ENCODE measurements around the gene PLXNC1.

Gene PLXNC1

GRCh38 chr12:94207849-94208621, 59.7 kb downstream of the PLXNC1 start:
- no peak for DNase-seq

- no peak for DNase-seq
Observed at GRCh38 chr12:94208622-94208966, 60.2 kb downstream of the PLXNC1 start.

- no peak for DNase-seq
Observed at GRCh38 chr12:94209240-94209639, 60.9 kb downstream of the PLXNC1 start.

GRCh38 chr12:94211021-94211420, 62.6 kb downstream of the PLXNC1 start:
- DNase-seq = no peak

GRCh38 chr12:94218233-94218632, 69.9 kb downstream of the PLXNC1 start:
- no peak for DNase-seq

GRCh38 chr12:94219622-94220302, 71.4 kb downstream of the PLXNC1 start:
- DNase-seq = no peak

- no peak for DNase-seq
Observed at GRCh38 chr12:94220804-94221203, 72.4 kb downstream of the PLXNC1 start.

- no peak for DNase-seq
Observed at GRCh38 chr12:94222351-94223084, 74.1 kb downstream of the PLXNC1 start.

- no peak for DNase-seq
Observed at GRCh38 chr12:94223842-94224241, 75.5 kb downstream of the PLXNC1 start.

GRCh38 chr12:94225506-94225905, 77.1 kb downstream of the PLXNC1 start:
- DNase-seq = no peak

- DNase-seq = no peak
Observed at GRCh38 chr12:94225947-94226630, 77.7 kb downstream of the PLXNC1 start.

- DNase-seq = no peak
Observed at GRCh38 chr12:94227066-94227465, 78.7 kb downstream of the PLXNC1 start.

- DNase-seq = no peak
Observed at GRCh38 chr12:94228488-94228907, 80.1 kb downstream of the PLXNC1 start.

GRCh38 chr12:94229902-94230301, 81.5 kb downstream of the PLXNC1 start:
- DNase-seq = no peak

GRCh38 chr12:94230357-94230905, 82.1 kb downstream of the PLXNC1 start:
- DNase-seq = no peak

GRCh38 chr12:94231709-94232108, 83.3 kb downstream of the PLXNC1 start:
- no peak for DNase-seq

- DNase-seq = no peak
Observed at GRCh38 chr12:94235848-94236247, 87.5 kb downstream of the PLXNC1 start.

GRCh38 chr12:94239332-94239993, 91.1 kb downstream of the PLXNC1 start:
- DNase-seq = no peak

- no peak for DNase-seq
Observed at GRCh38 chr12:94240171-94240570, 91.8 kb downstream of the PLXNC1 start.

GRCh38 chr12:94242901-94243300, 94.5 kb downstream of the PLXNC1 start:
- DNase-seq = no peak

- no peak for DNase-seq
Observed at GRCh38 chr12:94244165-94245133, 96.1 kb downstream of the PLXNC1 start.
